DOHH2 (cell line): ENCODE results near the gene NKIRAS1.
"Not testable (repeated sequence)": the region's sequence is repeated elsewhere in the genome, so short reads cannot be mapped to it uniquely, and the experiment has no call there.

Experiments used
- H3F3A ChIP-seq: fragments of 200-600 bp; sonication (generic), shearing (Covaris generic); 2 replicates; pipeline ENCODE4 v1.6.0; 2016; ENCODE audit warnings: antibody characterized with exemption, mild to moderate bottlenecking; ENCODE audit not compliant: control insufficient read depth, insufficient read depth
- H3K27ac ChIP-seq: fragments of 200-600 bp; sonication (generic); 2 replicates; pipeline ENCODE4 v1.5.1; 2014; ENCODE audit warnings: low read depth, mild to moderate bottlenecking, low read length, moderate library complexity
- H3K27me3 ChIP-seq: fragments of 200-600 bp; sonication (generic); 2 replicates; pipeline ENCODE4 v1.6.1; 2014; ENCODE audit warnings: mild to moderate bottlenecking, low read length, mixed read lengths; ENCODE audit not compliant: control insufficient read depth
- H3K36me3 ChIP-seq: fragments of 200-600 bp; sonication (generic); 2 replicates; pipeline ENCODE4 v1.6.1; 2014; ENCODE audit warnings: mild to moderate bottlenecking, low read length, moderate library complexity, mixed read lengths; ENCODE audit not compliant: control insufficient read depth
- H3K4me1 ChIP-seq: fragments of 200-600 bp; sonication (generic); 2 replicates; pipeline ENCODE4 v1.6.1; 2014; ENCODE audit warnings: mild to moderate bottlenecking, low read length, mixed read lengths; ENCODE audit not compliant: control insufficient read depth
- H3K4me2 ChIP-seq: fragments of 200-600 bp; sonication (generic); 2 replicates; pipeline ENCODE4 v1.6.0; 2014; ENCODE audit warnings: mild to moderate bottlenecking, low read length, moderate library complexity
- H3K4me3 ChIP-seq: fragments of 200-600 bp; sonication (generic); 2 replicates; pipeline ENCODE4 v1.5.1; 2014; ENCODE audit warnings: mild to moderate bottlenecking, low read length, mixed read lengths
- H3K79me2 ChIP-seq: fragments of 200-600 bp; sonication (generic); 2 replicates; pipeline ENCODE4 v1.6.1; 2014; ENCODE audit warnings: mild to moderate bottlenecking, low read length, mixed read lengths; ENCODE audit not compliant: control insufficient read depth
- H3K9me2 ChIP-seq: fragments of 200-600 bp; sonication (generic); replicated peaks from 2 replicates; pipeline ENCODE4 v1.6.1; 2014; ENCODE audit warnings: mild to moderate bottlenecking, low read length, mixed read lengths; ENCODE audit not compliant: control insufficient read depth
- H3K9me3 ChIP-seq: fragments of 200-600 bp; sonication (generic); 2 replicates; pipeline ENCODE4 v1.6.1; 2014; ENCODE audit warnings: antibody characterized with exemption, low read length, mixed read lengths; ENCODE audit not compliant: control insufficient read depth, insufficient read depth
- H4K20me1 ChIP-seq: fragments of 200-600 bp; sonication (generic); 2 replicates; pipeline ENCODE4 v1.6.0; 2014; ENCODE audit warnings: low read depth, mild to moderate bottlenecking, antibody characterized with exemption, low read length, moderate library complexity; ENCODE audit not compliant: control insufficient read depth, insufficient read depth
- CTCF ChIP-seq: fragments of 200-600 bp; sonication (generic); IDR thresholded peaks from one replicate; pipeline ENCODE4 v1.5.1; 2014; ENCODE audit warnings: antibody characterized with exemption, mild to moderate bottlenecking, low read depth, low read length; ENCODE audit not compliant: poor library complexity, severe bottlenecking
- EZH2phosphoT487 ChIP-seq: fragments of 200-600 bp; sonication (generic); IDR thresholded peaks from 2 replicates; pipeline ENCODE4 v1.6.1; 2017; ENCODE audit warnings: borderline replicate concordance, mild to moderate bottlenecking, antibody characterized with exemption, low read length, moderate library complexity, mixed read lengths

The NKIRAS1 gene

GRCh38 chr3:23859839-23860382, 56.9 kb downstream of the NKIRAS1 start:
- no peak overlapping the region for H3K27ac ChIP-seq
- H3K4me3 ChIP-seq = no peak overlapping the region
- TF ChIP-seq EZH2phosphoT487 = no peak
- TF ChIP-seq CTCF = no peak
- H3K36me3 ChIP-seq = no peaks in the 10 kb centered on the region
- H3K9me2 ChIP-seq = no peaks in the 10 kb centered on the region
- H3K4me1 ChIP-seq = peaks cover 34% of the 10 kb centered on the region
- peaks cover 8% of the 10 kb centered on the region for H3F3A ChIP-seq
- no peaks in the 10 kb centered on the region for H3K27me3 ChIP-seq
- H4K20me1 ChIP-seq = peaks cover 23% of the 10 kb centered on the region; the same call in 1 of the 2 replicates
- H3K4me2 ChIP-seq = no peak overlapping the region
- no peaks in the 10 kb centered on the region for H3K9me3 ChIP-seq
- peaks cover 42% of the 10 kb centered on the region for H3K79me2 ChIP-seq

GRCh38 chr3:23859012-23859743, 57.6 kb downstream of the NKIRAS1 start:
- peaks cover 34% of the 10 kb centered on the region for H3K4me1 ChIP-seq
- H3K79me2 ChIP-seq = peaks cover 43% of the 10 kb centered on the region
- no peak overlapping the region for H3K4me2 ChIP-seq
- no peak overlapping the region for H3K27ac ChIP-seq
- H3K36me3 ChIP-seq = no peaks in the 10 kb centered on the region
- H3K27me3 ChIP-seq = no peaks in the 10 kb centered on the region
- H3K9me3 ChIP-seq = no peaks in the 10 kb centered on the region
- no peaks in the 10 kb centered on the region for H3K9me2 ChIP-seq
- peaks cover 8% of the 10 kb centered on the region for H3F3A ChIP-seq
- peaks cover 23% of the 10 kb centered on the region; the same call in 1 of the 2 replicates for H4K20me1 ChIP-seq
- TF ChIP-seq EZH2phosphoT487 (no peak), CTCF (no peak)
- H3K4me3 ChIP-seq = no peak overlapping the region

GRCh38 chr3:23856286-23856685, 60.5 kb downstream of the NKIRAS1 start:
- no peaks in the 10 kb centered on the region for H3K36me3 ChIP-seq
- peaks cover 23% of the 10 kb centered on the region; the same call in 1 of the 2 replicates for H4K20me1 ChIP-seq
- peaks cover 34% of the 10 kb centered on the region for H3K4me1 ChIP-seq
- no peaks in the 10 kb centered on the region for H3K9me2 ChIP-seq
- H3K27ac ChIP-seq = no peak overlapping the region
- H3K79me2 ChIP-seq = peaks cover 51% of the 10 kb centered on the region
- no peak for TF ChIP-seq CTCF
- no peak for TF ChIP-seq EZH2phosphoT487
- peak overlapping the region; percentile 63 for H3K4me2 ChIP-seq
- H3K27me3 ChIP-seq = no peaks in the 10 kb centered on the region
- H3F3A ChIP-seq = peaks cover 8% of the 10 kb centered on the region
- no peak overlapping the region for H3K4me3 ChIP-seq
- no peaks in the 10 kb centered on the region for H3K9me3 ChIP-seq

- H3K4me3 ChIP-seq, H3K4me1 ChIP-seq, H3K9me3 ChIP-seq, H3K4me2 ChIP-seq, H3K27me3 ChIP-seq, H3K36me3 ChIP-seq, H3K27ac ChIP-seq, H4K20me1 ChIP-seq, H3K9me2 ChIP-seq, H3F3A ChIP-seq: not testable (repeated sequence)
- peaks cover 36% of the 10 kb centered on the region for H3K79me2 ChIP-seq
These were observed 67.3 kb downstream of the NKIRAS1 start for GRCh38 chr3:23849462-23849861.
